IPS-18c (cell line): ENCODE measurements around the gene FOXE3.

Source experiments
- H3K4me3 ChIP-seq: 2 replicates; pipeline ENCODE4 v1.7.0; 2013; ENCODE audit warnings: low read depth, mild to moderate bottlenecking, low read length, moderate library complexity; ENCODE audit not compliant: insufficient read depth
- H3K9me3 ChIP-seq: one replicate; pipeline ENCODE4 v1.6.1; 2013; ENCODE audit warnings: mild to moderate bottlenecking, low read length, moderate library complexity; ENCODE audit not compliant: control insufficient read depth, insufficient read depth

The FOXE3 gene

DNA sequence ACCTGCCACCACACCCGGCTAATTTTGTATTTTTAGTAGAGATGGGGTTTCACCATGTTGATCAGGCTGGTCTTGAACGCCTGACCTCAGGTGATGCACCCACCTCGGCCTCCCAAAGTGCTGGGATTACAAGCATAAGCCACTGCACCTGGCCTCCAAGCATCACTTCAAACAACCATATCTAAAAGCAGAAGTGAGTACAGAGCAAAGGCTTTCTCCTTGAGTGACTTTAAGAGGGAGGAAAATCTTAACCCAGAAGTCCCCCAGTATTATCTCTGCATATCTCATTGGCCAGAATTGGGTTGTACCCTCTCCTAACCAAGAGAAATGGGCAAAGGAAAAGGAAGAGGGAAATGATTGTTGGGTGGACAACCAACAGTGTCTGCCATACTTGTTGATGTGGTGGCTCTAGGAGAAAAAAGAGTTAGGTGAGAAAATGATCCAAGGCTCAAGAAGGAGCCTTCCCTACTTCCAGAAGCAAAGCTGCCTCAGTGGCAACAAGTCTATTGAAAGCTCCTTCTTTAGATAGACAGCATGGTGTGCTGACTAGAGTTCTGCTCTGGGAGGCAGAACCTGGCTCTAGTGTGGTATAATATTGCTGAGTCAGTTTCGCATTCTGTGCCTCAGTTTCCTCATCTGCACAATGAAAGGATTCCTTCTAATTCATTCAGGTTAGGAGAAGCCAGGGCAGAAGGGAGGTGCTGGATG is 16.8 kb upstream of the FOXE3 start:
- H3K9me3 ChIP-seq: no peaks in the 10 kb centered on the region
- H3K4me3 ChIP-seq: no peak overlapping the region

DNA sequence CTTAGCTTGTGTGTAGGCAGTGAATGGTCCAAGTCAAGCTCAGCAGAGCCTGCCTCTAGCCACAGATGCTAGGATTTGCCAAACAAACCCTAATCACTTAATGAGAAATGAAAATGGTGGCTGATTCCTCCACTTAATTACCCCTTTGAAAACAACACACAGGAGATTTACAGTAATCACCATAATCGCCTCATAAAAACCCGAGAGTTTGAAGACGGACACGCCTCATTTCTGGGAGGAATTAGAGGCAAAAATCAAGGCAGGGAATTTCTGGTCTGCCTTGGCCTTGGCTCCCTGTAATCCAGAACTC is 16.3 kb upstream of the FOXE3 start:
- H3K4me3 ChIP-seq: no peak overlapping the region
- H3K9me3 ChIP-seq: no peaks in the 10 kb centered on the region

DNA sequence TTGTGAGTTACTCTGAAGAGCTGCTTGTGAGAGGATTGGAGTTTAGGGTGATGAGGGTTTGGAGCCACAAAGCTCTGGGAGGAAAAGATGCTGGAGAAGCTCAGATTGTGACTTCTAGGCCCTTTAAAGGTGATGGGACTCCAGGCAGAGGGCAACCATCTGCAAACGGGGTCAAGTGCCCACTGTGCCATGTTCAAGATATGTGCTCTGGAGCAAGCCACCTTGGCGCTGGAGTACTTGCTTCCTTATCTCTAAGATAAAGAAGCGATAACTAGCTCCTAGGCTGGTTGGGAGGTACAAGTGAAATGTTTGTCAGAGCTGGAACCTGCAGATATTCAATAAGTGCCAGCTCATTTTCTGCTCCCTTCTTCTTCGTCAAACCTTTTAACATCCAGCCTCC is 14.3 kb upstream of the FOXE3 start:
- Histone ChIP-seq H3K4me3 (no peak overlapping the region), H3K9me3 (no peaks in the 10 kb centered on the region)

DNA sequence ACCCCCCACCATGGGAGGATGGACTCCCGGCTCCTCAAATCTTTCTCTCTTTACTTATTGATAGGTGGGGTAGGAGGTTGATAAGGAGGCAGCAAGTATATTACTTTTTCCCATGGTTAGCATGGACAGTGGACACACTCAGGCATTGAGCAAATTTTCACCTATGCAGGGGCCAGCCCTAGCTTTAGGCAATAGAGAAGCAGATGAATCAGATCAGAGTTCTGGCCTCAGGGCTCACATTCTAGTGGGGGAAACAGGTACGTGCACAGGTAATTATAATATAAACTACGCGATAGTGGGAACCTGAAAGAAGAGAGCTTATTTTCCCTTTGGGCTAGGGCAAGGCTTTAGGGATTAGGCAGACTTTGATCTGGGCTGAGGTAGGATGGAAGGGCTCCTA is 13.5 kb upstream of the FOXE3 start:
- no peak overlapping the region for H3K4me3 ChIP-seq
- H3K9me3 ChIP-seq: no peaks in the 10 kb centered on the region

DNA sequence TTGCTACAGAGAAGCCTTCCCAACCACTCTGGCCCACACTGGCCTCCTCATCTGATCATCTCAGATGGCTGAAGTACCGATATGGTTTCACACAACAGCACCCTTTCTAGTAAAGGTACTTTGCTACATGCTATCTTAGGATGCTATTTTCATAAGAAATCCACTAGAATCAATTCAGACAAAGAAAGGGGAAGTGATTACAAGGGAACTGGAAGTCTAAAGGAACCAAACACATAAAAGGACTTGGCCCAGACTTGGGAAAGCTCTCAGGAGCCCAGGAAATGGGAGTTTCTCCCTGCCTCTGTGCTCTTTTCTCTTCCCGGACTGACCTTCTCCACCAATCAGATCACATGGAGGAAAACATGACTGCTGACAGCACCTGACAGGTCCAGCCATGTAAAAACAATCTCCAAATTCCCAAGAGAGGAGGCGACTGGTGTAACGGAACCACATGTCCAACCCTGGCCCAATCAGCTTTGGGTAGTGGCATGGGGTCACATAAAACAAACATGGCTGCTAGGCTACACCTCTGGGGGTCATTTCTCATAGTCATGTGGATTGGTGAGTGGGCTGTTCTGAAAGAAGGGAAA is 12.7 kb upstream of the FOXE3 start:
- H3K4me3 ChIP-seq: no peak overlapping the region
- no peaks in the 10 kb centered on the region for H3K9me3 ChIP-seq

DNA sequence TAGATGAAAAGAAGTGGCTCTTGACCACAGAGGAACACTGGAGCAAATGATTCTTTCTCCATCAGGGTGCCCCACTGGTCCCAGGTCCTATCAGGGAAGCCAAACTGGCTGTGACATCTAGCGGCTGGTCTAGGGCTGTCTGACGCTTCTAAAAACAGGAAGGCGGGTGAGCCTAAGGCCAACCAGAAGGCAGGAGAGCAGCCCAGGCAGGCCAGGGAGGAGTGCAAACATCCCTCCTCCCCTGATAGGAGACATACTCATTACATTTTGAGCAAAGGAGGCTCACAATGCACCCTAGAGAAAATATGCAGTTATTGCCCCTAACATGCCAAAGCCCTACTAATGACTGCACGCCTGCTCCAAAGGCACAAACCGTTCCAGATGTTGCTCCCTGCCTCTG is 10.4 kb upstream of the FOXE3 start:
- Histone ChIP-seq H3K9me3 (no peaks in the 10 kb centered on the region), H3K4me3 (no peak overlapping the region)

DNA sequence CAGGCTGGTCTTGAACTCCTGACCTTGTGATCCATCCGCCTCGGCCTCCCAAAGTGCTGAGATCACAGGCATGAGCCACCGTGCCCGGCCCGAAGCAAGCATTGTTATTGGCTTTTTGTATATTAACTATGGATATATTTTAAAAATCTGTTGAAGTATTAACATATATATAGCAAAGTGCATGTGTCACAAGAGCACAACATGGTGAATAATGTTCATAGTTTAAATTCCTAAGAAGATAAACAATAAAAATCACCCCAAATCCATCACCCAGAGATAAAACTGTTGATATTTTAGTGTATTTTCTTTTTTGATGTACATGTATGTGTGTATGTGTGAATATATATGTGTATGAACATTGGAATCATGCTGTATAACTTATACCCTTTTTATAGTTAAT is 9.1 kb upstream of the FOXE3 start:
- H3K4me3 ChIP-seq: no peak overlapping the region
- H3K9me3 ChIP-seq: peaks cover under 1% of the 10 kb centered on the region

DNA sequence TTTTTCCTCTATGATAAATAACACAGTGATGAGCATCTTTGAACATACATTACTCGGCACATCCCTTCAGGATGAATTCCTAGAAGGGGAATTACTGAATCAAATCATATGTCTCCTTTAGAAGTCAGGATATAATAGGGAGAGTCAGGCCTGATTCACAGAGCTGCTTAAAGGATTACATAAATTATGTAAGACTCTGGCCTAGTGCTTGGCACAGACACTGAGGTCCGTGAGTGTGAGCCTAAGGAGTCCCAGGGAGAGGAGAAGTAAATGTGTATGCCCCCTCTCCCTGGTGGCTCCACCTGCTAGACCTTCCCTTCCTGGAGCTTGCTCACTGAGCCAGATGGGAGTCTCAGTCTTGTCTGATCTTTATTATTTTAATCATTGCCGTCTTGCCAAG is 8.6 kb upstream of the FOXE3 start:
- peaks cover 2% of the 10 kb centered on the region for H3K9me3 ChIP-seq
- no peak overlapping the region for H3K4me3 ChIP-seq

DNA sequence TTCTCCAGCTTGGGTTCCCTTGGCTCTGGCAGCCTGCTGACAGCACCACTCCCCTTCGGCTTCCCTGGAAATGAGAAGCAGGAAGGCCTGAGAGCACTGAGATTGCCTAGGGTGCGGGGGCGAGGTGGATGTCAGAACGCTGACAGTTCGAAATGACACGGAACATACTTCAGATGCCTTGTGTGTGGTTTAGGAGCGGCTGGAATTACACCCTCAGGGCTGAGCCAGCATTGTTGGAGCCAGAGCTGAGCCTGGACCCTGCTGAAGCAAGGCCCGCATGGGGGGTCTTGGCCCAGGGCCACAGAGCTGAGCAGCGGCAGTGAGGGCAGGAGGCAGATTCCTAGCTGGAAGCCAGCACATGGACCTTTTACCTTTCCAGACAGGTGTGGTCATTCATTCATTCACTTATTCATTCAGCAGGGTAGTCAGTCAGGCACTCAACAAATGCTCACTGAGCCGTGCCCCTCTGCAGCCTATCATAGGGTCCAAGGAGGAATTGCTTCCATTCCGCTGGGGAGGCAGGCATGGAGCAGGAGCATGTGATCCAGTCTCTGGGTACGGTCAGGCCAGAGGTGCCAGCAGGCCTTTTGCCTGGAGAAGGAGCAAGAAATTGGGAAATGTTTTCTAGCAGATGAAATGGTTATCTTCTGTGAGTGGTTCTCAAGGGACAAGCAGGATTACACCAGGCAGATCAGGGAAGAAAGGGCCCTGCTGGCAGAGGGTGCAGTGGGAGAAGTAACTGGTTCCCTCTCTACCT is 6.6 kb upstream of the FOXE3 start:
- Histone ChIP-seq H3K9me3 (peaks cover 2% of the 10 kb centered on the region), H3K4me3 (no peak overlapping the region)

DNA sequence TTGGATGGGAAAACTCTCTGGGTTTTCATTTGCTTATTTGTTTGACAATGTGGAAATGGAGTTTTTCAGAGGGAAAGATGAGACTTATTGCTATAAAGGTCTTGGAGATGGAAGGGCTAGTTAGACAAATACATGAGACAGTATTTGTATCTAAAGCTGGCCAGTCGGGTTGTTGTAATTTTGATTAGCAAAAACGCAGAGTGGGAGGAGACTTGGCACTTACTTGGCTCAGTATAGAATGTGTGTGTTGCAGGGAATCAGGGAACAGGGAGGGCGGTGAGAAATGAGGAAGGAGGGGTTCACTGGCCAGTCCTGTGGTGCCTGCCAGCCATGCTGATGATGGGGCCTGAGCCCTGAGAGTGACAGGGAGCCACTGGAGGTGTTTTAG is 6.0 kb upstream of the FOXE3 start:
- peaks cover 2% of the 10 kb centered on the region for H3K9me3 ChIP-seq
- H3K4me3 ChIP-seq: no peak overlapping the region

DNA sequence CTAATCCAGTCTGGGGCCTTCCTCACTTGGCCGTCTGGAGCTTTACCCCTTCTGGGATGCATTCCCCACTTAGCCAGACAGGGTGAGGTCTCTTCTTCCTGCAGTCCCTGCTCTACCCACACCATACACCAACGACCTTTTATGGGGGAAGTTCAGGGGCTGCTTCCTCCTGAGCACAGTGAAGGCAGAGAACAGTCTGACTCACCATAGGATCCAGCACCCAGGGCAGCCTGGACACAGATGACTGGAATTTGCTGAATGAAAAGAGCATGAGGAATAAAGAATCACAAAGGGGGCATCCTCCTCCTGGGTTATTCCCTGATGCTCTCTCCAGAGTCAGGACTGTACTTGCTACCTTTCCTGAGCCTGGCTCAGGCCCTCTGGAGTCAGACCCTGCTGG is 4.6 kb upstream of the FOXE3 start:
- Histone ChIP-seq H3K4me3 (no peak overlapping the region), H3K9me3 (peaks cover 2% of the 10 kb centered on the region)

DNA sequence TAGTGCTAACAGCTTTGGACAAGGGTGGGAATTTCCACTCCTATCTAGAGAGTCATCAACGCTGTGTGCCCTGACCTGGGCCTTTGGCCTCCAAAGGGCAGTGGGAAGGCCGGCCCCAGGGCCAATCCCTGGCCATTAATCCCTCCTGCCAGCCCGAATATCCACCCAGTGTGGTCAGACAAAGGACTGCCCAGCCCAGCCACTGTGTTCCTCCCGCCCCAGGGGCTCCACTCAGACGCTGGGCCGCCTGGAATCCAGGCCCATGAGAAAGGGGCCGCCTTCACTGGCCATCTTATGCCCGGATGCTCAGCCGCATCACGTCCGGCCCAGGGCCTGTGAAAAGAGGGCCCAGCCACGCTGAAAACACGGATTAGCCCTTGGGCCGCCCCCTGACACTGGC is 3.6 kb upstream of the FOXE3 start:
- no peak overlapping the region for H3K4me3 ChIP-seq
- H3K9me3 ChIP-seq: peaks cover 2% of the 10 kb centered on the region

DNA sequence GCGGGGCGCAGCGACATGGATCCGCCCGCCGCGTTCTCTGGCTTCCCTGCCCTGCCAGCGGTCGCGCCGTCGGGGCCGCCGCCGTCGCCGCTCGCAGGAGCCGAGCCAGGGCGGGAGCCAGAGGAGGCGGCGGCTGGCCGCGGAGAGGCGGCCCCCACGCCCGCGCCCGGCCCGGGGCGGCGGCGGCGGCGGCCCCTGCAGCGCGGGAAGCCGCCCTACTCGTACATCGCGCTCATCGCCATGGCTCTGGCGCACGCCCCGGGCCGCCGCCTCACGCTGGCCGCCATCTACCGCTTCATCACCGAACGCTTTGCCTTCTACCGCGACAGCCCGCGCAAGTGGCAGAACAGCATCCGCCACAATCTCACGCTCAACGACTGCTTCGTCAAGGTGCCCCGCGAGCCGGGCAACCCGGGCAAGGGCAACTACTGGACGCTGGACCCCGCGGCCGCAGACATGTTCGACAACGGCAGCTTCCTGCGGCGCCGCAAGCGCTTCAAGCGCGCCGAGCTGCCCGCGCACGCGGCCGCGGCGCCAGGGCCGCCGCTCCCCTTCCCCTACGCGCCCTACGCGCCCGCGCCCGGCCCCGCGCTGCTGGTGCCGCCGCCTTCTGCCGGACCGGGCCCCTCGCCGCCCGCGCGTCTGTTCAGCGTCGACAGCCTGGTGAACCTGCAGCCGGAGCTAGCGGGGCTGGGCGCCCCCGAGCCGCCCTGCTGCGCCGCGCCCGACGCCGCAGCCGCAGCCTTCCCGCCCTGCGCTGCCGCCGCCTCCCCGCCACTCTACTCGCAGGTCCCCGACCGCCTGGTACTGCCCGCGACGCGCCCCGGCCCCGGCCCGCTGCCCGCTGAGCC is 459 bp downstream of the FOXE3 start:
- peaks cover 4% of the 10 kb centered on the region for H3K9me3 ChIP-seq
- H3K4me3 ChIP-seq: peak overlapping the region; percentile 38

DNA sequence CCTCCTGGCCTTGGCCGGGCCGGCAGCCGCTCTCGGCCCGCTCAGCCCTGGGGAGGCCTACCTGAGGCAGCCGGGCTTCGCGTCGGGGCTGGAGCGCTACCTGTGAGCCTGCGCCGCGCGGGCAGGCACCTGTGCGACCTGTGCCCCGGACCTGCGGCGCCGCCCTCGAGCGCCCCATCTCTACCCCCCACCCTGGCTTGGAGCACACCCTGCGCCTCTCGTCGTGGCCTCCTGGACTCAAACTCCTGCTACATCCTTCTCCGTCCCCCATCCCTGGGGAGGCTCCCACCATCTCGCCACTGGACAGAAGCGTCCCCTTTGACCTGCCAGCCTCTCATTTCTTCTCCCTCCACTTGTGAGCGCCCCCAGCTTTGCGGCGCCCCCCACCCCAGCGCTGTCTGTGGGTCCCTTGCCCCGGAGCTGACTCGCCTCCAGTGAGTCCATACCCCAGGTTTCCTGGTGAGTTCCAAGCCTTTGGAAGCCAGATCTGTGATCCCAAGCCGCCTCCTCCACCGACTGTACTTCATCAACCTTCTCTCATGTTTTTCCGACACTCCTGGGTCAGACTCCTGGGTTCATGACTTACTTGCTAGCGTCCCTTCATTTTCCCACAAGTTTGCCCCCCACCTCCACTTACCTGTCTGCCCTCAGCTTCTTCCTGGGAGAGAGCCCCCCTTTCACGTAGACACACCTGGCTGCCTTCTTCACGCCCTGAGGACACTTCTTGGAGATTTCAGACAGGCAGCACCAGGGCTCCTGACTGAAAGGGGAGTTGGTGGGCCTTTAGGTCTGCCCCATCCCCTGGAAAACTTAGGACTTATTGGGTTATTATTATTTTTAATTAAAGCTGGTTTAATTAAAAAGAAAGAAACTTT is 1.3 kb downstream of the FOXE3 start:
- H3K9me3 ChIP-seq: peaks cover 2% of the 10 kb centered on the region
- peak overlapping the region; percentile 28; the same call in 1 of the 2 replicates for H3K4me3 ChIP-seq

DNA sequence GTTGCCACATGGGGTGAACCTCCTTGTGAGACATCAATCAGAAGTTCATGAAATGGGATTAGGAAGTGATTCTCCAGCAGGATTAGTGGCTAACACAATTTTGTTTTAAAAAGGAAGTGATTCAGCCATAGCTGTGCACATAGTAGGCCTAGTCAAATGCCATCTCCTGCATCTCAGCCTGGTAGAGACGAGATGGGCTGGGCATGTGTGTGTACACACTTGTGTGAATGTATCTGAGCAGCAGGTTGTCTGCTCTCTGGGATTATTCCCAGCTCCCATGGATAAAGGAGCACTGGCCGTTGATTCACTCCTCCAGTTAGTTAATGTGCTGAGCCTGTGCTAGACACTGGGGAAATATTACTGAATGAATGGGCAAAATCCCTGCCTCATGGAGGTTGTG is 2.0 kb downstream of the FOXE3 start:
- peaks cover 2% of the 10 kb centered on the region for H3K9me3 ChIP-seq
- no peak overlapping the region for H3K4me3 ChIP-seq

DNA sequence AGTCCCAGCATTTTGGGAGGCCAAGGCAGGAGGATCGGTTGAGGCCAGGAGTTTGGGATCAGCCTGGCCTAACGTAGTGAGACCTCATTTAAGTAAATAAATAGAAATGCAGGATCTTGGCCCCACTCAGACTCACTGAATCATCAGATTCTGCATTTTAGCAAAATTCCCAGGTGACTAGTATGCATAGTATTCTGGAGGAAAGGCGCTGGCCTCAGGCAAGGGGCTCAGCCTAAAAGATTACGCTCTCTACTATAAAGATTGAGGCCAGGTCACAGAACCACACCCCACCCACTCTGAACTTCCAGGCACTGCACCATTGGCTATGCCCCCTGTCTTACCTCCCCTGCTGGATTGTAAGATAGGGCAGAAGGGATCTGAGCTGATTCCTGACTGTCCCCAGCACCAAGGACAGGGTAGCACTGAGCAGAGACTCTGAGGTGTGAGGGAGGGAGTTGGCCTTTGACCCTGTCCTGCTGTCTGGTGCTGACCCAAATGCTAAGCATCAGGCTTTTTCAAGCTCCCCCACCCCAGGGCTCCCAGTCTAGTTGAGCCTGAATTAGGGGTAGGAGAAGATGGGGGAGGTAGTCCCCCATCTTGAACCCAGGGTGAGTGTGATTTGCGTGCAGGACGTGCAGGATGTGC is 2.7 kb downstream of the FOXE3 start:
- H3K9me3 ChIP-seq: peaks cover 2% of the 10 kb centered on the region
- no peak overlapping the region for H3K4me3 ChIP-seq
